Hypothalamus (tissue), 51 donors: ENCODE measurements around the gene FAM149A.
A peak's percentile ranks its signal among the peaks of the same experiment; 100 is the strongest.

Experiments used
- DNase-seq, 51 donors: peaks; one replicate each; lab custom pipeline; 2025; lab: John Stamatoyannopoulos, UW

FAM149A gene

GRCh38 chr4:186104114-186104889 lies at the start of gene FAM149A:
TSS of gene FAM149A (plus strand) at chr4:186104704.
- DNase-seq, result peak in 15 of 51 donors; percentile 4 to 43 (median 14)

GRCh38 chr4:186058253-186058979 lies 46.1 kb upstream of the FAM149A start:
- no peak for DNase-seq

- DNase-seq, result no peak
Observed at GRCh38 chr4:186058980-186059316, 45.6 kb upstream of the FAM149A start.

GRCh38 chr4:186061921-186062320 lies 42.6 kb upstream of the FAM149A start:
- DNase-seq, result no peak

GRCh38 chr4:186067757-186068385 lies 36.6 kb upstream of the FAM149A start:
- peak in 34 of 51 donors; percentile 3 to 73 (median 42) for DNase-seq

GRCh38 chr4:186068581-186069348 lies 35.7 kb upstream of the FAM149A start, which contains the start of gene TLR3:
TSS of gene TLR3 (plus strand) at chr4:186069156. CDS start at chr4:186076620, 7,464 bp downstream.
- DNase-seq, result peak in 2 of 51 donors; percentile 27 to 47

- no peak for DNase-seq
Observed at GRCh38 chr4:186069729-186070128, 34.8 kb upstream of the FAM149A start.

- DNase-seq, result no peak
Observed at GRCh38 chr4:186072516-186072915, 32.0 kb upstream of the FAM149A start.

GRCh38 chr4:186074189-186074588 lies 30.3 kb upstream of the FAM149A start:
- DNase-seq, result peak in 18 of 51 donors; percentile 6 to 46 (median 18)

GRCh38 chr4:186078981-186079638 lies 25.4 kb upstream of the FAM149A start:
- DNase-seq, result no peak

GRCh38 chr4:186079694-186080093 lies 24.8 kb upstream of the FAM149A start:
- DNase-seq, result no peak

GRCh38 chr4:186081202-186081807 lies 23.2 kb upstream of the FAM149A start:
- peak in 1 of 51 donors; percentile 5 for DNase-seq

GRCh38 chr4:186082221-186082620 lies 22.3 kb upstream of the FAM149A start:
- DNase-seq, result no peak

GRCh38 chr4:186088523-186088922 lies 16.0 kb upstream of the FAM149A start:
- no peak for DNase-seq

GRCh38 chr4:186092296-186092695 lies 12.2 kb upstream of the FAM149A start:
- no peak for DNase-seq

GRCh38 chr4:186095406-186095805 lies 9.1 kb upstream of the FAM149A start:
- no peak for DNase-seq

GRCh38 chr4:186096681-186097165 lies 7.8 kb upstream of the FAM149A start:
- DNase-seq, result no peak

GRCh38 chr4:186097386-186097785 lies 7.1 kb upstream of the FAM149A start:
- DNase-seq, result no peak

- no peak for DNase-seq
Observed at GRCh38 chr4:186102931-186103330, 1.6 kb upstream of the FAM149A start.
